ENCODE measurements around the gene FAAP100. TPM values are rescaled to one million over a fixed set of nuclear protein-coding genes. Genes with fewer than 3 reads are reported as not detected.

FAAP100 gene
- total and polyA plus RNA-seq, 7 donors, result 6.6 to 27.2 (median 10.9) TPM

GRCh38 chr17:81547614-81547982 is 4.6 kb downstream of the FAAP100 start:
- no peaks in the 10 kb centered on the region for H3K27me3 ChIP-seq
- H3K9me3 ChIP-seq, result no peaks in the 10 kb centered on the region
- H3K27ac ChIP-seq, result no peak overlapping the region
- peaks cover 0 to 23% (median 13%) of the 10 kb centered on the region in 4 donors for H3K4me1 ChIP-seq
- TF ChIP-seq EP300 (IDR thresholded peaks at IDR 0.05) (no peak), CTCF (IDR thresholded peaks at IDR 0.05) (no peak), POLR2A (IDR thresholded peaks at IDR 0.05) (no peak), POLR2AphosphoS5 (IDR thresholded peaks at IDR 0.05) (no peak)
- peaks cover 6 to 78% (median 47%) of the 10 kb centered on the region in 4 donors for H3K36me3 ChIP-seq
- intact Hi-C loops (cut with DNase I), result no loop called here
- DNase-seq, result no peak
- WGBS, 2 donors, result 86 to 91% methylated on average over 14 of the region's 14 CpGs
- no peak overlapping the region for H3K4me3 ChIP-seq

GRCh38 chr17:81546906-81547613 is 5.1 kb downstream of the FAAP100 start:
- Histone ChIP-seq H3K27ac (no peak overlapping the region), H3K27me3 (no peaks in the 10 kb centered on the region), H3K4me3 (no peak overlapping the region), H3K4me1 (peaks cover 0 to 21% (median 13%) of the 10 kb centered on the region in 4 donors), H3K36me3 (peaks cover 6 to 84% (median 49%) of the 10 kb centered on the region in 4 donors), H3K9me3 (no peaks in the 10 kb centered on the region)
- DNase-seq, result no peak
- intact Hi-C loops (cut with DNase I), result no loop called here
- 87 to 91% methylated on average over 36 of the region's 36 CpGs for WGBS, 2 donors
- no peak for TF ChIP-seq EP300 (IDR thresholded peaks at IDR 0.05)
- TF ChIP-seq POLR2A (IDR thresholded peaks at IDR 0.05), result no peak
- TF ChIP-seq POLR2AphosphoS5 (IDR thresholded peaks at IDR 0.05), result no peak
- no peak for TF ChIP-seq CTCF (IDR thresholded peaks at IDR 0.05)

GRCh38 chr17:81545160-81545949 is 6.8 kb downstream of the FAAP100 start:
- DNase-seq, result no peak
- H3K27me3 ChIP-seq, result no peaks in the 10 kb centered on the region
- H3K4me1 ChIP-seq, result peaks cover 0 to 5% (median 1%) of the 10 kb centered on the region in 4 donors
- intact Hi-C loops (cut with DNase I), result no loop called here
- WGBS, 2 donors, result 92 to 93% methylated on average over 24 of the region's 24 CpGs
- H3K36me3 ChIP-seq, result peaks cover 6 to 92% (median 59%) of the 10 kb centered on the region in 4 donors
- TF ChIP-seq EP300 (IDR thresholded peaks at IDR 0.05), result no peak
- no peak overlapping the region for H3K27ac ChIP-seq
- H3K4me3 ChIP-seq, result no peak overlapping the region
- H3K9me3 ChIP-seq, result no peaks in the 10 kb centered on the region

- no peak for DNase-seq
- Histone ChIP-seq H3K9me3 (no peaks in the 10 kb centered on the region), H3K27me3 (no peaks in the 10 kb centered on the region), H3K4me3 (no peak overlapping the region), H3K27ac (no peak overlapping the region), H3K36me3 (peaks cover 6 to 92% (median 64%) of the 10 kb centered on the region in 4 donors), H3K4me1 (no peaks in the 10 kb centered on the region)
- intact Hi-C loops (cut with DNase I), result no loop called here
- 92 to 95% methylated on average over 16 of the region's 16 CpGs for WGBS, 2 donors
- TF ChIP-seq EP300 (IDR thresholded peaks at IDR 0.05) (no peak), POLR2AphosphoS5 (IDR thresholded peaks at IDR 0.05) (no peak), CTCF (IDR thresholded peaks at IDR 0.05) (no peak), POLR2A (IDR thresholded peaks at IDR 0.05) (no peak)
Observed at GRCh38 chr17:81544281-81544974, 7.7 kb downstream of the FAAP100 start.

- TF ChIP-seq POLR2AphosphoS5 (IDR thresholded peaks at IDR 0.05), result no peak
- TF ChIP-seq EP300 (IDR thresholded peaks at IDR 0.05), result no peak
- no peak for TF ChIP-seq POLR2A (IDR thresholded peaks at IDR 0.05)
- TF ChIP-seq CTCF (IDR thresholded peaks at IDR 0.05), result no peak
- H3K4me1 ChIP-seq, result no peaks in the 10 kb centered on the region
- 96% methylated on average over 15 of the region's 15 CpGs for WGBS, 2 donors
- peaks cover 6 to 90% (median 62%) of the 10 kb centered on the region in 4 donors for H3K36me3 ChIP-seq
- H3K27ac ChIP-seq, result no peak overlapping the region
- H3K9me3 ChIP-seq, result no peaks in the 10 kb centered on the region
- H3K27me3 ChIP-seq, result no peaks in the 10 kb centered on the region
- no peak overlapping the region for H3K4me3 ChIP-seq
- no peak for DNase-seq
- intact Hi-C loops (cut with DNase I), result no loop called here
Observed at GRCh38 chr17:81543756-81544155, 8.4 kb downstream of the FAAP100 start.
